IPS-11a (cell line): ENCODE data around the gene MSI1.

Source experiments
- H3K4me3 ChIP-seq: one replicate; pipeline ENCODE4 v1.5.1; 2013; ENCODE audit warnings: low read depth, low read length, control low read depth

Gene MSI1

GRCh38 chr12:120368789-120369602, at the start of gene MSI1:
Gene MSI1 (minus strand): TSS chr12:120369164. CDS start chr12:120369091, 73 bp downstream.
- H3K4me3 ChIP-seq = peak within 1 kb of the TSS; percentile 57

- H3K4me3 ChIP-seq = no peak overlapping the region
These were observed 49.1 kb upstream of the MSI1 start for GRCh38 chr12:120417917-120418580.

GRCh38 chr12:120416490-120417216, 47.7 kb upstream of the MSI1 start:
- no peak overlapping the region for H3K4me3 ChIP-seq

GRCh38 chr12:120413901-120414695, 45.1 kb upstream of the MSI1 start:
- H3K4me3 ChIP-seq = no peak overlapping the region

- H3K4me3 ChIP-seq = no peak overlapping the region
These were observed 43.5 kb upstream of the MSI1 start for GRCh38 chr12:120412421-120412820.

- H3K4me3 ChIP-seq = no peak overlapping the region
These were observed 39.8 kb upstream of the MSI1 start for GRCh38 chr12:120408771-120409170.

- H3K4me3 ChIP-seq = no peak overlapping the region
These were observed 37.6 kb upstream of the MSI1 start for GRCh38 chr12:120406553-120406952.

GRCh38 chr12:120406069-120406468, 37.1 kb upstream of the MSI1 start:
- no peak overlapping the region for H3K4me3 ChIP-seq

- no peak overlapping the region for H3K4me3 ChIP-seq
These were observed 35.3 kb upstream of the MSI1 start for GRCh38 chr12:120404271-120404670.

GRCh38 chr12:120403869-120404268, 34.9 kb upstream of the MSI1 start:
- H3K4me3 ChIP-seq = no peak overlapping the region

- H3K4me3 ChIP-seq = no peak overlapping the region
These were observed 33.3 kb upstream of the MSI1 start for GRCh38 chr12:120402217-120402616.

GRCh38 chr12:120399531-120399930, 30.6 kb upstream of the MSI1 start:
- no peak overlapping the region for H3K4me3 ChIP-seq

GRCh38 chr12:120397824-120398540, 29.0 kb upstream of the MSI1 start:
- H3K4me3 ChIP-seq = no peak overlapping the region

GRCh38 chr12:120394483-120395367, 25.8 kb upstream of the MSI1 start:
- no peak overlapping the region for H3K4me3 ChIP-seq

- H3K4me3 ChIP-seq = no peak overlapping the region
These were observed 21.7 kb upstream of the MSI1 start for GRCh38 chr12:120390540-120391120.

GRCh38 chr12:120388691-120389481, 19.9 kb upstream of the MSI1 start:
- peak overlapping the region; percentile 10 for H3K4me3 ChIP-seq

- H3K4me3 ChIP-seq = no peak overlapping the region
These were observed 12.9 kb upstream of the MSI1 start for GRCh38 chr12:120381752-120382419.

GRCh38 chr12:120378036-120378435, 9.1 kb upstream of the MSI1 start:
- H3K4me3 ChIP-seq = no peak overlapping the region
